Nephron progenitor cell (in vitro differentiated cells): ENCODE results near the gene LIF.

Experiments used
- DNase-seq: peaks from one replicate; pipeline ENCODE4 v3.0.0; 2021
- H3K27ac Mint-ChIP-seq: 2 replicates; pipeline ENCODE4 v1.8.0; 2021; ENCODE audit warnings: mild to moderate bottlenecking, moderate library complexity, mixed read lengths
- H3K27me3 Mint-ChIP-seq: 2 replicates; pipeline ENCODE4 v1.8.0; 2021; ENCODE audit warnings: mild to moderate bottlenecking, low read depth, mixed read lengths; ENCODE audit not compliant: poor library complexity
- H3K36me3 Mint-ChIP-seq: 2 replicates; pipeline ENCODE4 v1.8.0; 2021; ENCODE audit warnings: low read depth, mixed read lengths
- H3K4me1 Mint-ChIP-seq: 2 replicates; pipeline ENCODE4 v1.8.0; 2021; ENCODE audit warnings: mixed read lengths
- H3K4me3 Mint-ChIP-seq: 2 replicates; pipeline ENCODE4 v1.8.0; 2021; ENCODE audit warnings: mild to moderate bottlenecking, moderate library complexity, mixed read lengths
- H3K9me3 Mint-ChIP-seq: 2 replicates; pipeline ENCODE4 v1.8.0; 2021; ENCODE audit warnings: mild to moderate bottlenecking, moderate library complexity, mixed read lengths
- CTCF ChIP-seq: fragments of 200-600 bp; sonication (generic); IDR thresholded peaks from 2 replicates; pipeline ENCODE4 v1.5.0; 2021; ENCODE audit warnings: antibody characterized with exemption

Gene LIF

DNA sequence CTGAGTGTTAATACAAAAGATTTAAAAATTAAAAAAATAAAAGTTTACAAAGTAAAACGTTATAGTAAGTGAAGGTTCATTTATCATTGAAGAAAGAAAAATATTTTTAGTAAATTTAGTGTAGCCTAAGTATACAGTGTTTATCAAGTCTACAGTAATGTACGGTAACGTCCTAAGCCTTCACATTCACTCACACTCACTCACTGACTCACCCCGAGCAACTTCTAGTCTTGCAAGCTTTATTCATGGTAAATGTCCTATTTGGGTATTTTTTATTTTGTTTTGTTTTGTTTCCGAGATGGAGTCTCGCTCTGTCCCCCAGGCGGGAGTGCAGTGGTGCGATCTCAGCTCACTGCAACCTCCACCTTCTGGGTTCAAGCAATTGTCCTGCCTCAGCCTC is 33.9 kb upstream of the LIF start:
- TF ChIP-seq CTCF = no peak
- Mint-ChIP-seq H3K9me3 (no peaks in the 10 kb centered on the region), H3K27me3 (peaks cover 3% of the 10 kb centered on the region), H3K4me3 (no peak overlapping the region), H3K36me3 (no peaks in the 10 kb centered on the region), H3K4me1 (peaks cover 19% of the 10 kb centered on the region), H3K27ac (no peak overlapping the region)
- DNase-seq = no peak

DNA sequence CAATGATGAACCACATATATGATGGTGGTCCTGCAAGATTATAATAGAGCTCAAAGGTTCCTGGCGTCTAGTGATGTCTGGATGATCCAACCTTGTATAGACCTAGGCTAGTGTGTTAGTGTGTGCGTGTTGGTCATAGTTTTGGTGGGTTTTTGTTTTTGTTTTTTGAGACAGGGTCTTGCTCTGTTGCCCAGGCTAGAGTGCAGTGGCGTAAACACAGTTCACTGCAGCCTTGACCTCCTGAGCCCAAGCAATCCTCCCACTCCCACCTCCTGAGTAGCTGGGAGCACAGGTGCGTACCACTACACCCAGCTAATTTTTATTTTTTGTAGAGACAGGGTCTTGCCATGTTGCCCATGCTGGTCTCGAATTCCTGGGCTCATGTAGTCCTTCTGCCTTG is 33.4 kb upstream of the LIF start:
- DNase-seq = no peak
- peaks cover 3% of the 10 kb centered on the region for H3K27me3 Mint-ChIP-seq
- H3K36me3 Mint-ChIP-seq = no peaks in the 10 kb centered on the region
- no peaks in the 10 kb centered on the region for H3K9me3 Mint-ChIP-seq
- H3K27ac Mint-ChIP-seq = no peak overlapping the region
- no peak for TF ChIP-seq CTCF
- no peak overlapping the region for H3K4me3 Mint-ChIP-seq
- peaks cover 19% of the 10 kb centered on the region for H3K4me1 Mint-ChIP-seq

GRCh38 chr22:30279046-30279788 is 32.7 kb upstream of the LIF start:
- Mint-ChIP-seq H3K27ac (no peak overlapping the region), H3K4me1 (peaks cover 16% of the 10 kb centered on the region), H3K4me3 (no peak overlapping the region), H3K9me3 (no peaks in the 10 kb centered on the region), H3K36me3 (no peaks in the 10 kb centered on the region), H3K27me3 (peaks cover 6% of the 10 kb centered on the region)
- no peak for TF ChIP-seq CTCF
- no peak for DNase-seq

DNA sequence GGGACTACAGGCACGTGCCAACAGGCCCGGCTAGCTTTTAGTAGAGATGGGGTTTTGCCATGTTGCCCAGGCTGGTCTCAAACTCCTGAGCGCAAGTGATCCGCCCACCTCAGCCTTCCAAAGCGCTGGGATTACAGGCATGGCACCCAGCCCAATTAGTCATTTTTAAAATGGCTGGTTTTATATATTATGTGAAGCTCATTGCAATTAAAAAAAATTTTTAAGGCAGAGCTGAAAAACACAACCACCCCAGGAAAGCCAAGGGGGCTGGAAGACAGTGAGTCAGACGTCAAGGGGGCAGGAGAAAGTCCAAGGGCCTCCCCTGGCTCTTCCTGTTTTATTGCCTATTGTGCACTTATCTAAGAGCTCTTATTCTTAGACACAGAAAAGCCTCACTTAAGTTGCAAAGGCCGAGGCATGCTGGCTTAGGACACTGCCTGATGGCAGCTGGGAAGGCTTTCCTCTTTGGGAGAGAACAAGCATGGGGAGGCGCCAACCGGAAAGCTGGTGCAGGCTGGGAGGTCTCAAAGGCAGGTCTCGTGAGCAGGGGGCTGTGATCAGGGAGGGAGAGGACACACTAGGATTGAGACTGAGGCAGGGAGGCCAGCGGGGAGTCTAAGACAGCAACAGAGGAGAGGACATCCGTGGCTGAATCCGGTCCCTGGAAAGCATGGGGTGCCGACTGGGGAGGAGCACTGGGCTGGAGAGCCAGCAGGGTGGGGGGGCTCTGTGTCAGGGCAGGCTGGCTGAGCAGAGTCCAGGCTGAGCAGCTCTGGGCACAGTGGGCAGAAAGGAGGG is 31.2 kb upstream of the LIF start:
- Mint-ChIP-seq H3K4me1 (peaks cover 13% of the 10 kb centered on the region), H3K36me3 (no peaks in the 10 kb centered on the region), H3K27me3 (peaks cover 16% of the 10 kb centered on the region), H3K9me3 (no peaks in the 10 kb centered on the region), H3K4me3 (no peak overlapping the region), H3K27ac (no peak overlapping the region)
- no peak for TF ChIP-seq CTCF
- no peak for DNase-seq

- Mint-ChIP-seq H3K27me3 (peaks cover 18% of the 10 kb centered on the region), H3K27ac (peak overlapping the region; percentile 23), H3K4me1 (peaks cover 13% of the 10 kb centered on the region), H3K4me3 (no peak overlapping the region), H3K9me3 (no peaks in the 10 kb centered on the region), H3K36me3 (no peaks in the 10 kb centered on the region)
- DNase-seq = no peak
- no peak for TF ChIP-seq CTCF
These were observed 29.5 kb upstream of the LIF start for GRCh38 chr22:30276039-30276438.

GRCh38 chr22:30275625-30276024 is 29.1 kb upstream of the LIF start:
- DNase-seq = no peak
- Mint-ChIP-seq H3K4me1 (peaks cover 13% of the 10 kb centered on the region), H3K9me3 (no peaks in the 10 kb centered on the region), H3K27me3 (peaks cover 18% of the 10 kb centered on the region), H3K36me3 (no peaks in the 10 kb centered on the region), H3K27ac (no peak overlapping the region), H3K4me3 (no peak overlapping the region)
- TF ChIP-seq CTCF = no peak
